Esophagus muscularis mucosa (tissue), 4 donors: ENCODE results near the gene MED14. TPM values are rescaled to one million over a fixed set of nuclear protein-coding genes. Genes with fewer than 3 reads are reported as not detected.

ENCODE experiments used
- DNase-seq: peaks from one replicate; pipeline ENCODE4 v3.0.0-alpha.2; 2017; ENCODE audit errors: extremely low spot score
- H3K27ac ChIP-seq, 4 donors: fragments of 200-600 bp; sonication (generic); replicated peaks in 1 of 4; 1 replicate in 3 of 4; 2 replicates in 1 of 4; pipeline ENCODE4 v1.5.1; 2016 to 2019; ENCODE audit warnings: mild to moderate bottlenecking in 1 of 4
- H3K27me3 ChIP-seq, 4 donors: fragments of 200-600 bp; sonication (generic); one replicate each; pipeline versions ENCODE4 v1.5.1 to v1.6.0; 2016 to 2019
- H3K36me3 ChIP-seq, 4 donors: fragments of 200-600 bp; sonication (generic); one replicate each; pipeline ENCODE4 v1.5.1; 2016 to 2019
- H3K4me1 ChIP-seq, 4 donors: fragments of 200-600 bp; sonication (generic); one replicate each; pipeline ENCODE4 v1.5.1; 2016 to 2019
- H3K4me3 ChIP-seq, 4 donors: fragments of 200-600 bp; sonication (generic); 1 replicate in 2 of 4; 2 replicates in 2 of 4; pipeline ENCODE4 v1.5.1; 2016 to 2019; ENCODE audit warnings: mild to moderate bottlenecking in 4 of 4, moderate library complexity in 1 of 4
- H3K9me3 ChIP-seq, 4 donors: fragments of 200-600 bp; sonication (generic); 1 replicate in 3 of 4; 2 replicates in 1 of 4; pipeline ENCODE4 v1.5.1; 2016 to 2019
- CTCF ChIP-seq, 3 experiments: fragments of 200-600 bp in 2 of 3; fragments of 450-650 bp in 1 of 3; sonication (generic) in 2 of 3; IDR thresholded peaks; one replicate each; pipeline ENCODE4 v1.5.1; 2017 to 2019; ENCODE audit warnings: antibody characterized with exemption in 3 of 3, mild to moderate bottlenecking in 2 of 3, moderate library complexity in 1 of 3
- EP300 ChIP-seq: sonication (generic); formaldehyde crosslinking; IDR thresholded peaks from one replicate; pipeline ENCODE4 v1.6.1; 2017; ENCODE audit warnings: antibody characterized with exemption
- POLR2A ChIP-seq: fragments of 450-650 bp; IDR thresholded peaks from one replicate; pipeline ENCODE4 v1.6.1; 2017; ENCODE audit warnings: antibody characterized with exemption, moderate library complexity, mild to moderate bottlenecking, low read depth
- POLR2AphosphoS5 ChIP-seq, 2 donors: sonication (generic); formaldehyde crosslinking; IDR thresholded peaks; one replicate each; pipeline ENCODE4 v1.6.1; 2017; ENCODE audit warnings: antibody characterized with exemption in 2 of 2
- WGBS: methylation state at CpG from one replicate; pipeline ENCODE4 v1.1.5; 2018; 5-methylcytosine and 5-hydroxymethylcytosine counted together
- intact Hi-C: fragments of 100-400 bp; cut with DNase I; formaldehyde crosslinking; loops from one replicate; pipeline ENCODE4 v1.15.1; 2023
- total RNA-seq, 4 donors: library from RNA; depleted of rRNA; stranded (reverse); fragments of >200 nt; gene quantifications; one replicate each; pipeline versions ENCODE4 v1.1.0 to v1.2.1, GENCODE V29; 2016

The MED14 gene
- total RNA-seq, 4 donors from 2014 or later: 20.0 to 29.9 (median 24.3) TPM

- H3K36me3 ChIP-seq: peaks cover 0 to 38% (median 10%) of the 10 kb centered on the region in 4 donors
- no peak for DNase-seq
- H3K9me3 ChIP-seq: peaks cover 0 to 4% (median 0%) of the 10 kb centered on the region in 4 donors
- H3K27me3 ChIP-seq: no peaks in the 10 kb centered on the region
- intact Hi-C loops: no loop called here
- peaks cover 0 to 3% (median 0%) of the 10 kb centered on the region in 4 donors for H3K4me1 ChIP-seq
- no peak for TF ChIP-seq EP300
- TF ChIP-seq CTCF (IDR thresholded peaks at IDR 0.05): no peak
- no peak for TF ChIP-seq POLR2A
- no peak for TF ChIP-seq POLR2AphosphoS5 (IDR thresholded peaks at IDR 0.05)
- H3K27ac ChIP-seq: no peak overlapping the region
- WGBS: 84% methylated on average over 1 of the region's 1 CpG
- no peak overlapping the region for H3K4me3 ChIP-seq
Observed at GRCh38 chrX:40694802-40695201, 40.5 kb downstream of the MED14 start.

GRCh38 chrX:40688929-40689328 lies 46.4 kb downstream of the MED14 start:
- Histone ChIP-seq H3K27ac (no peak overlapping the region), H3K9me3 (no peaks in the 10 kb centered on the region), H3K4me3 (no peak overlapping the region), H3K27me3 (peaks cover 0 to 5% (median 0%) of the 10 kb centered on the region in 4 donors), H3K4me1 (peaks cover 0 to 8% (median 3%) of the 10 kb centered on the region in 4 donors), H3K36me3 (peaks cover 0 to 35% (median 6%) of the 10 kb centered on the region in 4 donors)
- DNase-seq: no peak
- intact Hi-C loops: no loop called here
- no peak for TF ChIP-seq EP300

GRCh38 chrX:40687169-40687568 lies 48.2 kb downstream of the MED14 start:
- DNase-seq: no peak
- 94% methylated on average over 3 of the region's 3 CpGs for WGBS
- Histone ChIP-seq H3K27ac (no peak overlapping the region), H3K4me3 (no peak overlapping the region), H3K36me3 (peaks cover 0 to 36% (median 8%) of the 10 kb centered on the region in 4 donors), H3K4me1 (peaks cover 0 to 8% (median 3%) of the 10 kb centered on the region in 4 donors), H3K27me3 (peaks cover 0 to 5% (median 0%) of the 10 kb centered on the region in 4 donors), H3K9me3 (no peaks in the 10 kb centered on the region)
- TF ChIP-seq EP300 (no peak), POLR2A (no peak), POLR2AphosphoS5 (IDR thresholded peaks at IDR 0.05) (no peak), CTCF (IDR thresholded peaks at IDR 0.05) (no peak)
- intact Hi-C loops: no loop called here

- Histone ChIP-seq H3K4me3 (no peak overlapping the region), H3K4me1 (peaks cover 0 to 8% (median 3%) of the 10 kb centered on the region in 4 donors), H3K27ac (no peak overlapping the region), H3K27me3 (peaks cover 0 to 5% (median 0%) of the 10 kb centered on the region in 4 donors), H3K36me3 (peaks cover 0 to 34% (median 16%) of the 10 kb centered on the region in 4 donors), H3K9me3 (no peaks in the 10 kb centered on the region)
- intact Hi-C loops: no loop called here
- WGBS: 61% methylated on average over 4 of the region's 4 CpGs
- DNase-seq: no peak
- TF ChIP-seq POLR2AphosphoS5 (IDR thresholded peaks at IDR 0.05) (no peak), EP300 (no peak), CTCF (IDR thresholded peaks at IDR 0.05) (no peak), POLR2A (no peak)
Observed at GRCh38 chrX:40685362-40685918, 49.9 kb downstream of the MED14 start.

GRCh38 chrX:40684092-40684491 lies 51.2 kb downstream of the MED14 start:
- Histone ChIP-seq H3K9me3 (no peaks in the 10 kb centered on the region), H3K4me3 (no peak overlapping the region), H3K4me1 (peaks cover 0 to 5% (median 2%) of the 10 kb centered on the region in 4 donors), H3K36me3 (peaks cover 0 to 41% (median 22%) of the 10 kb centered on the region in 4 donors), H3K27ac (no peak overlapping the region), H3K27me3 (peaks cover 0 to 5% (median 0%) of the 10 kb centered on the region in 4 donors)
- no peak for DNase-seq
- intact Hi-C loops: no loop called here
- TF ChIP-seq CTCF (IDR thresholded peaks at IDR 0.05) (no peak), POLR2A (no peak), EP300 (no peak), POLR2AphosphoS5 (IDR thresholded peaks at IDR 0.05) (no peak)
- 95% methylated on average over 1 of the region's 1 CpG for WGBS
